ENCODE data around the gene CYS1.

The CYS1 gene

DNA sequence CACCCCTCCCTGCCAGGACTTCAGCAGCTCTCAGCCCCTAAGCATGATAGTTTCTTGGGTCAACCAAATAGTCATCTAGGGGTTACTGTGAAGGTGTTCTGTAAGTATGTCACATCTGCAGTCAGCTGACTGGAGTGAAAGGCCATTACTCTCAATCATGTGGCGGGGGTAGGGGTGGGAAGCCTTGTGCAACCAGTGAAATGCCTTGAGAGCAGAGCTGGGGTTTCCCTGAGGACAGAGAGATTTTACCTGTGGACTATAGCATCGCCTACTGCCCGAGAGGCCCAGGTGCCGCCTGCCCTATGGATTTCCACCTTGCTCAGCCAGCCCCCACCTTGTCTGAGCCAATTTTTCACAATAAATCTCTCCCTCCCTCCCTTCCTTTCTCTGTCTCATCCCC is 57.8 kb downstream of the CYS1 start:
- no peak for DNase-seq
- no peak overlapping the region for H2AFZ ChIP-seq (ENCODE audit: low read depth, low read length)
- no peak overlapping the region for H3K9ac ChIP-seq (ENCODE audit: low read depth, low read length)
- H3K36me3 ChIP-seq (ENCODE audit: insufficient read depth, low read length), result no peaks in the 10 kb centered on the region
- no peaks in the 10 kb centered on the region for H3K27me3 ChIP-seq (ENCODE audit: insufficient read depth, low read length, poor library complexity)
- H3K4me1 ChIP-seq (ENCODE audit: insufficient read depth, low read length), result no peaks in the 10 kb centered on the region
- 0 out of 2 replicates have a peak, but pooled peaks cover 4% of the 10 kb centered on the region for H4K20me1 ChIP-seq (ENCODE audit: insufficient read depth, low read length)
- H3K79me2 ChIP-seq (ENCODE audit: insufficient read depth, low read length), result no peaks in the 10 kb centered on the region
- ATAC-seq (ENCODE audit: insufficient read depth, low read depth), result no peak
- H3K9me3 ChIP-seq (ENCODE audit: insufficient read depth, low read length, severe bottlenecking), result no peaks in the 10 kb centered on the region
- no peak overlapping the region for H3K27ac ChIP-seq (ENCODE audit: low read length)
- TF ChIP-seq EZH2 (IDR thresholded peaks at IDR 0.05; ENCODE audit: borderline replicate concordance, low read depth, low read length, severe bottlenecking), result no peak
- TF ChIP-seq CTCF (IDR thresholded peaks at IDR 0.05; ENCODE audit: borderline replicate concordance, extremely low read depth, low read length, poor library complexity, severe bottlenecking), result no peak
- H3K4me2 ChIP-seq (ENCODE audit: insufficient read depth, low read length), result no peak overlapping the region
- H3K4me3 ChIP-seq (ENCODE audit: low read depth in 1 of 2, low read length in 2 of 2), result no peak overlapping the region

DNA sequence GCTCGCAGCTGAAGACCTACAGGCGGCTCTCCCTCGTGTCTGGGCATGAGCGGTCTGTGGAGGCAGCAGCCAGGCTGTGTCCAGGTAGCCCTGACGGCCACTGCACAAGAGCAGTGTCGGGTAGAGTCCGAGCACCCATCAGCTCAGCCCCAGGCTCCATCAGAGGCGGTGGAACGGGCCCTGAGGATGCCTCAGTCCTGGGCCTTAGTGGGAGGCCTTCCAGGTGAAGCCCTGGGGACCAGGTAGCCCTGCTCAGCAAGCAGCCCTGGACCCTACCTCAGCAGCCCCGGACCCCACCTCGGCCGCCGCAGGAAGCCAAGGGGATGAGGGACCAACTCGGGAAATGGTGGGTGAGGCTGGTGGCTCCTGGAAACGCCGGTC is 58.2 kb downstream of the CYS1 start:
- H3K27ac ChIP-seq (ENCODE audit: low read length), result no peak overlapping the region

GRCh38 chr2:10019602-10020400 is 60.4 kb downstream of the CYS1 start:
- H3K4me2 ChIP-seq (ENCODE audit: insufficient read depth, low read length), result no peak overlapping the region
- ATAC-seq (ENCODE audit: insufficient read depth, low read depth) (no peak), DNase-seq (no peak)
- peaks cover 4% of the 10 kb centered on the region; the same call in 1 of the 2 replicates for H4K20me1 ChIP-seq (ENCODE audit: insufficient read depth, low read length)
- H2AFZ ChIP-seq (ENCODE audit: low read depth, low read length), result no peak overlapping the region
- H3K4me1 ChIP-seq (ENCODE audit: insufficient read depth, low read length), result no peaks in the 10 kb centered on the region
- no peaks in the 10 kb centered on the region for H3K9me3 ChIP-seq (ENCODE audit: insufficient read depth, low read length, severe bottlenecking)
- no peak overlapping the region for H3K9ac ChIP-seq (ENCODE audit: low read depth, low read length)
- no peaks in the 10 kb centered on the region for H3K36me3 ChIP-seq (ENCODE audit: insufficient read depth, low read length)
- no peak overlapping the region for H3K27ac ChIP-seq (ENCODE audit: low read length)
- no peaks in the 10 kb centered on the region for H3K79me2 ChIP-seq (ENCODE audit: insufficient read depth, low read length)
- TF ChIP-seq EZH2 (IDR thresholded peaks at IDR 0.05; ENCODE audit: borderline replicate concordance, low read depth, low read length, severe bottlenecking) (no peak), CTCF (IDR thresholded peaks at IDR 0.05; ENCODE audit: borderline replicate concordance, extremely low read depth, low read length, poor library complexity, severe bottlenecking) (no peak)
- H3K27me3 ChIP-seq (ENCODE audit: insufficient read depth, low read length, poor library complexity), result no peaks in the 10 kb centered on the region
- H3K4me3 ChIP-seq (ENCODE audit: low read depth in 1 of 2, low read length in 2 of 2), result no peak overlapping the region

More for the DNA sequence above, 58.2 kb downstream of the CYS1 start:
- H3K27me3 ChIP-seq (ENCODE audit: insufficient read depth, low read length, poor library complexity), result no peaks in the 10 kb centered on the region
- no peaks in the 10 kb centered on the region for H3K9me3 ChIP-seq (ENCODE audit: insufficient read depth, low read length, severe bottlenecking)
- no peak overlapping the region for H3K4me2 ChIP-seq (ENCODE audit: insufficient read depth, low read length)
- no peaks in the 10 kb centered on the region for H3K4me1 ChIP-seq (ENCODE audit: insufficient read depth, low read length)
- no peak overlapping the region for H2AFZ ChIP-seq (ENCODE audit: low read depth, low read length)
- H3K4me3 ChIP-seq (ENCODE audit: low read depth in 1 of 2, low read length in 2 of 2), result no peak overlapping the region
- ATAC-seq (ENCODE audit: insufficient read depth, low read depth) (no peak), DNase-seq (no peak)
- TF ChIP-seq CTCF (IDR thresholded peaks at IDR 0.05; ENCODE audit: borderline replicate concordance, extremely low read depth, low read length, poor library complexity, severe bottlenecking) (no peak), EZH2 (IDR thresholded peaks at IDR 0.05; ENCODE audit: borderline replicate concordance, low read depth, low read length, severe bottlenecking) (no peak)
- 0 out of 2 replicates have a peak, but pooled peaks cover 4% of the 10 kb centered on the region for H4K20me1 ChIP-seq (ENCODE audit: insufficient read depth, low read length)
- H3K36me3 ChIP-seq (ENCODE audit: insufficient read depth, low read length), result no peaks in the 10 kb centered on the region
- no peaks in the 10 kb centered on the region for H3K79me2 ChIP-seq (ENCODE audit: insufficient read depth, low read length)
- H3K9ac ChIP-seq (ENCODE audit: low read depth, low read length), result no peak overlapping the region

Data from DND-41 (cell line).